Measurements from ENCODE around the gene GRAMD2B. TPM values are rescaled to one million over a fixed set of nuclear protein-coding genes. Genes with fewer than 3 reads are reported as not detected.

Gene GRAMD2B
- total RNA-seq, 1 donor from 2014 or later: 11.0 TPM

DNA sequence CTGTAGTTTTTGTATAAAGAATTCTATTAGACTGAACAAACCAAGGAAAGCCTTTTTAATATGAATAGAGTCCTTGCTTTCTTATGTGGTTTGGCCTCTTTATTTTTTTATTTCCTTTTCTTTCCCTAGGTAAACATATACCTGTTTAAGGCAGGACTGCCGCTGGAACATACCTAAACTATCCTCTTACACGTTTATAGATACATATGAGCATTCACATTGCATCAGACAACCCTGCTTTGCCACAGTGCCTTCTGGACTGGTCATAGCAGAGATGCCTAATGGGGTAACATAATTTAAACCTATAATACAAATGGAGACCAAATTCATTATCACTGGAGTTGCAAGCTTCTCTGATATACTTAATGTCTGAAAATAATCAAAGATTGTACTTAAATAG is 12.5 kb downstream of the GRAMD2B start:
- no peak overlapping the region for H2AFZ ChIP-seq (replicated peaks)
- no peak overlapping the region for H3K4me2 ChIP-seq
- H3K27me3 ChIP-seq: no peaks in the 10 kb centered on the region
- H3K36me3 Mint-ChIP-seq: peaks cover 3% of the 10 kb centered on the region
- no peaks in the 10 kb centered on the region for H4K20me1 ChIP-seq (ENCODE audit: low read depth)
- no peaks in the 10 kb centered on the region for H3K4me1 ChIP-seq
- no peak overlapping the region for H3K4me3 ChIP-seq
- H3K27ac Mint-ChIP-seq: no peak overlapping the region
- H3K9me3 ChIP-seq (ENCODE audit: low read depth): no peaks in the 10 kb centered on the region
- no peaks in the 10 kb centered on the region for H3K4me1 Mint-ChIP-seq
- H3K9me3 Mint-ChIP-seq: peaks cover 5% of the 10 kb centered on the region
- H3K36me3 ChIP-seq: no peaks in the 10 kb centered on the region
- TF ChIP-seq, protein P1, sequence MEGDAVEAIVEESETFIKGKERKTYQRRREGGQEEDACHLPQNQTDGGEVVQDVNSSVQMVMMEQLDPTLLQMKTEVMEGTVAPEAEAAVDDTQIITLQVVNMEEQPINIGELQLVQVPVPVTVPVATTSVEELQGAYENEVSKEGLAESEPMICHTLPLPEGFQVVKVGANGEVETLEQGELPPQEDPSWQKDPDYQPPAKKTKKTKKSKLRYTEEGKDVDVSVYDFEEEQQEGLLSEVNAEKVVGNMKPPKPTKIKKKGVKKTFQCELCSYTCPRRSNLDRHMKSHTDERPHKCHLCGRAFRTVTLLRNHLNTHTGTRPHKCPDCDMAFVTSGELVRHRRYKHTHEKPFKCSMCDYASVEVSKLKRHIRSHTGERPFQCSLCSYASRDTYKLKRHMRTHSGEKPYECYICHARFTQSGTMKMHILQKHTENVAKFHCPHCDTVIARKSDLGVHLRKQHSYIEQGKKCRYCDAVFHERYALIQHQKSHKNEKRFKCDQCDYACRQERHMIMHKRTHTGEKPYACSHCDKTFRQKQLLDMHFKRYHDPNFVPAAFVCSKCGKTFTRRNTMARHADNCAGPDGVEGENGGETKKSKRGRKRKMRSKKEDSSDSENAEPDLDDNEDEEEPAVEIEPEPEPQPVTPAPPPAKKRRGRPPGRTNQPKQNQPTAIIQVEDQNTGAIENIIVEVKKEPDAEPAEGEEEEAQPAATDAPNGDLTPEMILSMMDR (IDR thresholded peaks at IDR 0.05): no peak
- no peak for TF ChIP-seq EZH2phosphoT487 (IDR thresholded peaks at IDR 0.05)
- TF ChIP-seq EZH2 (IDR thresholded peaks at IDR 0.05): no peak
- no peaks in the 10 kb centered on the region for H3K27me3 Mint-ChIP-seq (ENCODE audit: insufficient read depth, low read depth)
- no peak overlapping the region for H3K9ac ChIP-seq
- H3F3A ChIP-seq (ENCODE audit: low read depth): no peaks in the 10 kb centered on the region
- H3K79me2 ChIP-seq (ENCODE audit: low read depth): no peaks in the 10 kb centered on the region
- H3K27ac ChIP-seq: no peak overlapping the region
- DNase-seq (ENCODE audit: low spot score): no peak
- H3K4me3 Mint-ChIP-seq: no peak overlapping the region

DNA sequence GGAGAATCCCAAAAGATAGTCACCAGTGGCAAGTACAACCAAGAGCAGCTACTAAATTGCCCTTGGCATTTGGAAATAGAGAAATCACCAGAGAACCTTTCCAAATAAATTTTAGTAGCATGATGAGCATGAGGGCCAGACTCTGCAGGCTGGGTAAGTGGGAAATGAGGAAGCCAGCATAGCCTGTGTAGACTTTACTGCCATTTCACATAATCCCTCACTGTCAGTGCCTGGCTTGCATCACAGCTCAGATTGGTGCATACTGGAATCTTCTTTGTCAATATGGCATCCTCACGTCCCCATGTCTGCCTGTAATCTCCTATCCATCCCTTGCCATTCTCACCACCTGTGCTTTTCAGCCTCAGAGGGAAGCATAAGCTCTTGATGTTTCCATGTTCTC is 14.5 kb downstream of the GRAMD2B start:
- Mint-ChIP-seq H3K27me3 (ENCODE audit: insufficient read depth, low read depth) (no peaks in the 10 kb centered on the region), H3K4me1 (no peaks in the 10 kb centered on the region), H3K9me3 (peaks cover 5% of the 10 kb centered on the region), H3K27ac (no peak overlapping the region), H3K4me3 (no peak overlapping the region), H3K36me3 (peaks cover 3% of the 10 kb centered on the region)
- no peak for DNase-seq (ENCODE audit: low spot score)
- Histone ChIP-seq H3K36me3 (no peaks in the 10 kb centered on the region), H2AFZ (replicated peaks) (no peak overlapping the region), H3K27me3 (no peaks in the 10 kb centered on the region), H3K4me3 (no peak overlapping the region), H3K9ac (no peak overlapping the region), H3K79me2 (ENCODE audit: low read depth) (no peaks in the 10 kb centered on the region), H3K4me1 (no peaks in the 10 kb centered on the region), H4K20me1 (ENCODE audit: low read depth) (no peaks in the 10 kb centered on the region), H3K9me3 (ENCODE audit: low read depth) (no peaks in the 10 kb centered on the region), H3K27ac (no peak overlapping the region), H3F3A (ENCODE audit: low read depth) (no peaks in the 10 kb centered on the region), H3K4me2 (no peak overlapping the region)
- TF ChIP-seq, protein P1 (IDR thresholded peaks at IDR 0.05): no peak
- TF ChIP-seq EZH2 (IDR thresholded peaks at IDR 0.05): no peak
- TF ChIP-seq EZH2phosphoT487 (IDR thresholded peaks at IDR 0.05): no peak

DNA sequence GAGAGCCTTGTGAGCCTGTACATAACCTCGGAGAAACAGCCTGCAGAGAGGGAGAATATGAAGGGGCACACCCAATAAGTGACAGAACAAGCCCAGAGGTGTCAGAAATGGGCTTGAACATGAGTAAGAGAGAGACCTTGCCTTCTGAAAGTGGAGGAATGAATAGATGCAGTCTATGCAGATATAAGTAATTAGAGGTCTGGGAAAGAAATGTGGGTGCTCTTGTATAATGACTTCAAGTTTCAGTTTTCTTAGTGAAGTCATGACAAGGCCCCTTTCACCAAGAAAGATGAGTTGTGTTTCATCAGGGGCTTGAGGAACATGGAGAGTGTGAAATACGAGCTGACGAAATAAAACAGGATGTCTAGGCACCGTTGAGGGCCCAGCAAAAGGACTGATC is 15.1 kb downstream of the GRAMD2B start:
- Histone ChIP-seq H3K27me3 (no peaks in the 10 kb centered on the region), H3K36me3 (no peaks in the 10 kb centered on the region), H3K4me3 (no peak overlapping the region), H3F3A (ENCODE audit: low read depth) (no peaks in the 10 kb centered on the region), H3K4me2 (no peak overlapping the region), H3K79me2 (ENCODE audit: low read depth) (no peaks in the 10 kb centered on the region), H3K27ac (no peak overlapping the region), H4K20me1 (ENCODE audit: low read depth) (no peaks in the 10 kb centered on the region), H2AFZ (replicated peaks) (no peak overlapping the region), H3K9me3 (ENCODE audit: low read depth) (no peaks in the 10 kb centered on the region), H3K9ac (no peak overlapping the region), H3K4me1 (no peaks in the 10 kb centered on the region)
- H3K9me3 Mint-ChIP-seq: peaks cover 5% of the 10 kb centered on the region
- no peak for DNase-seq (ENCODE audit: low spot score)
- peaks cover 3% of the 10 kb centered on the region for H3K36me3 Mint-ChIP-seq
- H3K4me3 Mint-ChIP-seq: no peak overlapping the region
- no peak overlapping the region for H3K27ac Mint-ChIP-seq
- no peak for TF ChIP-seq EZH2phosphoT487 (IDR thresholded peaks at IDR 0.05)
- no peak for TF ChIP-seq EZH2 (IDR thresholded peaks at IDR 0.05)
- TF ChIP-seq, protein P1 (IDR thresholded peaks at IDR 0.05): no peak
- peaks cover 3% of the 10 kb centered on the region for H3K4me1 Mint-ChIP-seq
- H3K27me3 Mint-ChIP-seq (ENCODE audit: insufficient read depth, low read depth): no peaks in the 10 kb centered on the region
